Measurements from ENCODE around the gene HEXIM1.

HEXIM1 gene

DNA sequence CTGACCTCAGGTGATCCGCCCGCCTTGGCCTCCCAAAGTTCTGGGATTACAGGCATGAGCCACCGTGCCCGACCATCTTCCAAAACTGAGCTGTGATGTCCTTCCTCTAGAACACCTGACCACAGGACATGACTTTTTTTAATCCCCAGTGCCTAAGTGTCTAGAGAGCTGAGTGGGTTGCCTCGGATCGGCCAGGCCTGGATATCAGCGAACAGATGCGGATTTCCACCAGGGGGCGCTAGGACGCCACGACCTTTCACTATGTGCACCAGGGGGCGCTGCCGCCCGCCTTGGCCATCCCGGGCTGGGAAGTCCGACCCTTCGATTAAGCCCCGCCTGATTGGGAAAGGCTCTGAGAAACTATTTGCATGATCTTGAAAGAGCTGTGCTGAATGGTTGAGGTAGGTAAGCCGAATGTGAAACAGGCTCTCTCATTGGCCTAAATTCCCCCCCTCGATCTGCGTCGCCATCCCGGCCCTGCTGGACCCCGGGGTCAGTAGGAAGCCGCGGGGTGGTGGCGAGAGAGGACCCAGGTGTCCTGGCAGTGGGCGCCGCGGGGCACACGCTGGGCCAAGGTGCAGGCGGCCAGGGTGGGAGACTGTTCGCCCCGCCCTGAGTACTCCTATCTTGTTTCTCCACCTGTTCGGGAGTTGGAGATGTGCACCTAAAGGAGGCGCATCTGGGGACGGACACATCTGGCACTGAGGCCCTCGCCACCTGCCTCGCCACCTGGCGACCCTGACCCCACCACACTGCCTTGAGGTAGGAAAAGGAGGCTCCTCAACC is 12.9 kb upstream of the HEXIM1 start, which contains the start of gene ACBD4:
Gene ACBD4 (plus strand): TSS at position 496 of the 786 bp plus-strand sequence. CDS start 458 bp downstream, outside the sequence.
- TF ChIP-seq, protein P1, sequence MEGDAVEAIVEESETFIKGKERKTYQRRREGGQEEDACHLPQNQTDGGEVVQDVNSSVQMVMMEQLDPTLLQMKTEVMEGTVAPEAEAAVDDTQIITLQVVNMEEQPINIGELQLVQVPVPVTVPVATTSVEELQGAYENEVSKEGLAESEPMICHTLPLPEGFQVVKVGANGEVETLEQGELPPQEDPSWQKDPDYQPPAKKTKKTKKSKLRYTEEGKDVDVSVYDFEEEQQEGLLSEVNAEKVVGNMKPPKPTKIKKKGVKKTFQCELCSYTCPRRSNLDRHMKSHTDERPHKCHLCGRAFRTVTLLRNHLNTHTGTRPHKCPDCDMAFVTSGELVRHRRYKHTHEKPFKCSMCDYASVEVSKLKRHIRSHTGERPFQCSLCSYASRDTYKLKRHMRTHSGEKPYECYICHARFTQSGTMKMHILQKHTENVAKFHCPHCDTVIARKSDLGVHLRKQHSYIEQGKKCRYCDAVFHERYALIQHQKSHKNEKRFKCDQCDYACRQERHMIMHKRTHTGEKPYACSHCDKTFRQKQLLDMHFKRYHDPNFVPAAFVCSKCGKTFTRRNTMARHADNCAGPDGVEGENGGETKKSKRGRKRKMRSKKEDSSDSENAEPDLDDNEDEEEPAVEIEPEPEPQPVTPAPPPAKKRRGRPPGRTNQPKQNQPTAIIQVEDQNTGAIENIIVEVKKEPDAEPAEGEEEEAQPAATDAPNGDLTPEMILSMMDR (IDR thresholded peaks at IDR 0.05; ENCODE audit: low read depth, low read length, missing control alignments), result peak; percentile 100
- peak within 1 kb of the TSS; percentile 54 for H3K4me3 ChIP-seq (replicated peaks; ENCODE audit: low read depth, low read length)
- peak; percentile 95 for DNase-seq (ENCODE audit: extremely low read depth, low read depth)

DNA sequence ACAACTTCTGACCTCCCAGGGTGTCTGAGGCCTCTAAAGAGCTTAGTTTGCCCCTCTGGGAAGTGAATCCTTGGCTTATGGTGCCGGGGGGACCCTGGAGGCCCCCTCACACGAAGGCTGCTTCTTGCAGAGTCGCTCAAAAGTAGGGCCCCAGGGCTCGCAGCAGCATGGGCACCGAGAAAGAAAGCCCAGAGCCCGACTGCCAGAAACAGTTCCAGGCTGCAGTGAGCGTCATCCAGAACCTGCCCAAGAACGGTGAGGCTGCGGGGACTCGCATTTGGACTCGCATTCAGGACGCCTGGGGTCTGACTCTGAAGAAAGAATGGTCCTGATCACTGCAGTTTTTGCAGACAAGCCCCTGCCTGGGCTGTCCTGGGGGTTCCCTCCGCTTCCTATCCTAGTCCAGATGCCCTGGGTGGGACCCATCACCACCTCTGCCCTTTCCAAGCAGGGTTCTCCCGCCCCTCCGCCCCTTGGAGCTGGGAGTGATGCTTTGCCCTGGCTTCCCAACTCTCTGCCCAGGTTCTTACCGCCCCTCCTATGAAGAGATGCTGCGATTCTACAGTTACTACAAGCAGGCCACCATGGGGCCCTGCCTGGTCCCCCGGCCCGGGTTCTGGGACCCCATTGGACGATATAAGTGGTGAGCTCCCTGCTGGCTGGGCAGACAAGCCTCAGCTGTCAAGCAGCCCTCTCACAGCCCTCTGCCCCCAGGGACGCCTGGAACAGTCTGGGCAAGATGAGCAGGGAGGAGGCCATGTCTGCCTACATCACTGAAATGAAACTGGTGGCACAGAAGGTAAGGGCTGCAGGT is 12.1 kb upstream of the HEXIM1 start:
- no peak for DNase-seq (ENCODE audit: extremely low read depth, low read depth)
- TF ChIP-seq, protein P1 (IDR thresholded peaks at IDR 0.05; ENCODE audit: low read depth, low read length, missing control alignments), result no peak
- H3K4me3 ChIP-seq (replicated peaks; ENCODE audit: low read depth, low read length), result peak overlapping the region; percentile 54

DNA sequence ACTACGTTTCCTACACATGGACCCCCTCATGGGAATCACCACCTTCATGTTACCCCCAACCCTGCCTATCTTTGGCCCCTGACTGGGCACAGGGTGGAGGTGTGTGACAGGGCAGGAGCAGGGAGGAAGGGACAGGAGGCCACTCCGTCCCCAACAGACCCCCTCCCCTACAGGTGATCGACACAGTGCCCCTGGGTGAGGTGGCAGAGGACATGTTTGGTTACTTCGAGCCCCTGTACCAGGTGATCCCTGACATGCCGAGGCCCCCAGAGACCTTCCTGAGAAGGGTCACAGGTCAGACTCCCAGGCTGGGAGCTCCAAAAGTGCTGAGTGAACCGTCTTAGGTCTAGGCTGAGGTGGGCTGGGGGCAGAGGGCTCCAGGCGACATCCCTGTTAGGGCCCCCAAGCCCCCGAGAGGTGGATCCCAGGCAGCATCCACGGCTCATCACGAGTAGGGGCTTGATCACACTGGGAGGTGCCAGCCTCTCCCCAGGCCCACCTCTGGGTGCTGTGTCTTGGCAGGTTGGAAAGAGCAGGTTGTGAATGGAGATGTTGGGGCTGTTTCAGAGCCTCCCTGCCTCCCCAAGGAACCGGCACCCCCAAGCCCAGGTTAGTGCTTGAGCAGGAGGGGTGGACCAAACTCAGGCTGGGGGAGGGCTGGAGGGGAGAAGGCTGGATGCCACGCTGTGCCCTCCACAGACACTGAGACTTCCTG is 11.3 kb upstream of the HEXIM1 start:
- no peak for DNase-seq (ENCODE audit: extremely low read depth, low read depth)
- TF ChIP-seq, protein P1 (IDR thresholded peaks at IDR 0.05; ENCODE audit: low read depth, low read length, missing control alignments), result no peak
- no peak overlapping the region for H3K4me3 ChIP-seq (replicated peaks; ENCODE audit: low read depth, low read length)

DNA sequence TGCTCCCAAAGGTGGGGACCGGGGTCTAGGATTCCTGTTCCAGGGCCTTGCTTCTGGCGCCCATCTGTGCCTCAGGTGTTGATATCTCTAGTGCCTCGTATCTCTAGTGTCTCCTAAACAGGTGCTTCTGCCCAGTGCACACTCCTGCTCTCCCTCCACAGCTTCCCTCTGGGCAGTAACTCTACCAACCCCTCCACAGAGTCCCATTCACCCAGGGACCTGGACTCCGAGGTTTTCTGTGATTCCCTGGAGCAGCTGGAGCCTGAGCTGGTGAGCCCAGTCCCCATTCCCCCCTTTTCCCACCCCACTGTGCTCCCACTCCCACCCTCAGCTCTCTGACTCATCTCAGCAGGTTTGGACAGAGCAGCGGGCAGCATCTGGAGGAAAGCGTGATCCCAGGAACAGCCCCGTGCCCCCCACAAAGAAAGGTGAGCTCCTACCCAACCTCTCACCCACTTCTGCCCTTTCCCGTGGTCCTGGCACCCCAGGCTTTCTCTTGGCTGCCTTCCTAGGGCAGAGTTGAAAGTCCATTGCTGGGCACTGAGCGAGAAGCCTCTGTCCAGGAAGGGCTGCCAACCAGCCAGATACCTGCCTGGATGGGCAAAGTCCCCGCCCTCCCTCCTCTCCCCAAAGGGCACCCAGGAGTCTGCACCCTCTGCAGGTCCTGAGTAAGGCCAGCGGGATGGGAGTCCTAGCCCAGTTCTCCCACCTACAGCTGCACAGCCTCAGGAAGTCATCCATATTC is 10.5 kb upstream of the HEXIM1 start:
- no peak overlapping the region for H3K4me3 ChIP-seq (replicated peaks; ENCODE audit: low read depth, low read length)
- DNase-seq (ENCODE audit: extremely low read depth, low read depth), result no peak
- TF ChIP-seq, protein P1 (IDR thresholded peaks at IDR 0.05; ENCODE audit: low read depth, low read length, missing control alignments), result no peak

DNA sequence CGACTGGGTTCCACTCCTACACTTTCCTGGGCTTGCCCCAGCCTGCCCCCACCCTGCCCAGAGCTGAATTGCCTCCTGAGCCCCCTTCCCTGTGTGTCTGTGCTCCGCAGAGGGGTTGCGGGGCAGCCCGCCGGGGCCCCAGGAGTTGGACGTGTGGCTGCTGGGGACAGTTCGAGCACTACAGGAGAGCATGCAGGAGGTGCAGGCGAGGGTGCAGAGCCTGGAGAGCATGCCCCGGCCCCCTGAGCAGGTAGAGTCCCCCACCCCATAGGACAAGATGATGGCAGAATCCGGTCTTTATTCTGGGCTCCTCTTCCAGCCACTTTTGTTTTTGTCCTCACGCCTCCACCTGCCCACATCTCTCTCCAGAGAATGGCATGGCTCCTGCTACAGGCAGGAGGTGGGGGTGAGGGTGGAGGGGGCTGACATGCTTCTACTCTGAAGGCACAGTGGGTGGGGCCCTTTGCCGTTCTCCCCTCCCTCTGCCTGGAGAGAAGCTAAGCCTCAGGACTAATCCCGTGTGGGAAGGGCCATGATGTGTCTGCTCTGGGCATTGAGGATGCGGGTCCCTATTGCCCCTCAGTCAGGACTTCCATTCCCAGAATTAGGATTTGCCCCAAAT is 9.3 kb upstream of the HEXIM1 start:
- TF ChIP-seq, protein P1 (IDR thresholded peaks at IDR 0.05; ENCODE audit: low read depth, low read length, missing control alignments), result no peak
- DNase-seq (ENCODE audit: extremely low read depth, low read depth), result no peak

More for the DNA sequence above, 9.3 kb upstream of the HEXIM1 start:
- no peak overlapping the region for H3K4me3 ChIP-seq (replicated peaks; ENCODE audit: low read depth, low read length)

Measured in HFF-Myc (cell line).